ENCODE data around the gene TMEM132C. TPM values are rescaled to one million over a fixed set of nuclear protein-coding genes. Genes with fewer than 3 reads are reported as not detected.

Gene TMEM132C
- polyA plus RNA-seq, 1 of the 3 experiments (the other 2 are of a cell fraction), result not detected

- ChIA-PET POLR2A (no interaction called here), CTCF (no interaction called here)
- no peaks in the 10 kb centered on the region for H3K4me1 ChIP-seq (ENCODE audit: control insufficient read depth in 1 of 2, insufficient read depth in 2 of 2, low read depth in 1 of 2, low read length in 1 of 2)
- DNase-seq, result no peak
- H3K9me3 ChIP-seq, result no peaks in the 10 kb centered on the region
- H3F3A ChIP-seq (replicated peaks; ENCODE audit: insufficient read depth), result no peaks in the 10 kb centered on the region
- H3K27ac ChIP-seq (ENCODE audit: low read depth in 2 of 2, low read length in 1 of 2), result no peak overlapping the region
- H3K36me3 ChIP-seq (replicated peaks in 1 of 2; ENCODE audit: control insufficient read depth in 1 of 2, insufficient read depth in 2 of 2, low read length in 1 of 2), result no peaks in the 10 kb centered on the region
- H4K20me1 ChIP-seq (ENCODE audit: insufficient read depth), result no peaks in the 10 kb centered on the region
- TF ChIP-seq ELF1 (IDR thresholded peaks at IDR 0.05), result no peak
- no peak for TF ChIP-seq JUND (IDR thresholded peaks at IDR 0.05)
- no peak for TF ChIP-seq RAD21 (IDR thresholded peaks at IDR 0.05; ENCODE audit: low read length)
- no peak for TF ChIP-seq MXI1 (IDR thresholded peaks at IDR 0.05; ENCODE audit: low read depth, low read length)
- no peak overlapping the region for H2AFZ ChIP-seq (ENCODE audit: low read depth)
- H3K4me2 ChIP-seq, result no peak overlapping the region
- no peaks in the 10 kb centered on the region for H3K27me3 ChIP-seq (ENCODE audit: insufficient read depth)
- H3K9me2 ChIP-seq, result no peaks in the 10 kb centered on the region
- no peak overlapping the region for H3K4me3 ChIP-seq (ENCODE audit: low read depth in 2 of 2, low read length in 1 of 2)
- H3K79me2 ChIP-seq (ENCODE audit: insufficient read depth), result no peaks in the 10 kb centered on the region
- H3K9ac ChIP-seq, result no peak overlapping the region
- WGBS (ENCODE audit: low lambda C conversion rate), result 47% methylated on average over 3 of the region's 3 CpGs
Observed at GRCh38 chr12:128314611-128315010, 47.6 kb downstream of the TMEM132C start.

GRCh38 chr12:128316078-128316477 lies 49.1 kb downstream of the TMEM132C start:
- ChIA-PET CTCF (interaction anchor here (1.0 kb wide), 1 partner anchor 57 kb away, joined by 4 read pairs; no protein-coding TSS in a partner anchor), POLR2A (no interaction called here)
- WGBS (ENCODE audit: low lambda C conversion rate), result 12% methylated on average over 6 of the region's 6 CpGs
- DNase-seq, result no peak
- Histone ChIP-seq H3K9ac (no peak overlapping the region), H3K27ac (ENCODE audit: low read depth in 2 of 2, low read length in 1 of 2) (no peak overlapping the region), H3K4me2 (no peak overlapping the region), H3K4me1 (ENCODE audit: control insufficient read depth in 1 of 2, insufficient read depth in 2 of 2, low read depth in 1 of 2, low read length in 1 of 2) (no peaks in the 10 kb centered on the region), H3K4me3 (ENCODE audit: low read depth in 2 of 2, low read length in 1 of 2) (no peak overlapping the region), H3K27me3 (ENCODE audit: insufficient read depth) (no peaks in the 10 kb centered on the region), H3K9me3 (no peaks in the 10 kb centered on the region), H3K36me3 (replicated peaks in 1 of 2; ENCODE audit: control insufficient read depth in 1 of 2, insufficient read depth in 2 of 2, low read length in 1 of 2) (no peaks in the 10 kb centered on the region), H3F3A (replicated peaks; ENCODE audit: insufficient read depth) (no peaks in the 10 kb centered on the region), H2AFZ (ENCODE audit: low read depth) (no peak overlapping the region), H3K9me2 (no peaks in the 10 kb centered on the region), H4K20me1 (ENCODE audit: insufficient read depth) (no peaks in the 10 kb centered on the region), H3K79me2 (ENCODE audit: insufficient read depth) (no peaks in the 10 kb centered on the region)
- TF ChIP-seq YY1 (IDR thresholded peaks at IDR 0.05; ENCODE audit: low read depth), result no peak
- no peak for TF ChIP-seq CTCF (IDR thresholded peaks at IDR 0.05)
- no peak for TF ChIP-seq USF2 (IDR thresholded peaks at IDR 0.05; ENCODE audit: borderline replicate concordance, low read depth, low read length)
- TF ChIP-seq GABPA (IDR thresholded peaks at IDR 0.05; ENCODE audit: low read depth), result no peak
- TF ChIP-seq USF1 (IDR thresholded peaks at IDR 0.05; ENCODE audit: borderline replicate concordance, low read depth), result no peak

Data from SK-N-SH (cell line).